ENCODE data around the gene PARL. TPM values are rescaled to one million over a fixed set of nuclear protein-coding genes. Genes with fewer than 3 reads are reported as not detected.

PARL gene
- total and polyA plus RNA-seq, 8 donors: 39.6 to 58.3 (median 50.3) TPM

GRCh38 chr3:183845090-183845489 lies 39.6 kb downstream of the PARL start:
- no peak overlapping the region for H3K4me3 ChIP-seq
- H3K36me3 ChIP-seq: peaks cover 0 to 72% of the 10 kb centered on the region in 2 donors
- ATAC-seq (peak; percentile 67), DNase-seq (no peak)
- H3K4me1 ChIP-seq: peaks cover 0 to 18% of the 10 kb centered on the region in 2 donors
- no peaks in the 10 kb centered on the region for H3K9me3 ChIP-seq
- no peak overlapping the region for H3K27ac ChIP-seq
- no peaks in the 10 kb centered on the region for H3K27me3 ChIP-seq
- TF ChIP-seq CTCF (IDR thresholded peaks at IDR 0.05): no peak
- intact Hi-C loops (cut with DNase I): no loop called here

GRCh38 chr3:183844606-183845005 lies 40.1 kb downstream of the PARL start:
- no peak overlapping the region for H3K27ac ChIP-seq
- H3K36me3 ChIP-seq: peaks cover 0 to 77% of the 10 kb centered on the region in 2 donors
- no peak for TF ChIP-seq CTCF (IDR thresholded peaks at IDR 0.05)
- peak; percentile 58 for ATAC-seq
- intact Hi-C loops (cut with DNase I): no loop called here
- peaks cover 0 to 18% of the 10 kb centered on the region in 2 donors for H3K4me1 ChIP-seq
- H3K27me3 ChIP-seq: no peaks in the 10 kb centered on the region
- H3K4me3 ChIP-seq: no peak overlapping the region
- DNase-seq: no peak
- no peaks in the 10 kb centered on the region for H3K9me3 ChIP-seq

- Histone ChIP-seq H3K4me3 (no peak overlapping the region), H3K27me3 (no peaks in the 10 kb centered on the region), H3K36me3 (peaks cover 0 to 89% of the 10 kb centered on the region in 2 donors), H3K4me1 (no peaks in the 10 kb centered on the region), H3K9me3 (no peaks in the 10 kb centered on the region), H3K27ac (no peak overlapping the region)
- DNase-seq (no peak), ATAC-seq (no peak)
- TF ChIP-seq CTCF (IDR thresholded peaks at IDR 0.05): no peak
- intact Hi-C loops (cut with DNase I): no loop called here
Measured at GRCh38 chr3:183839751-183840150, 44.9 kb downstream of the PARL start.

GRCh38 chr3:183837894-183838293 lies 46.8 kb downstream of the PARL start:
- H3K36me3 ChIP-seq: peaks cover 0 to 96% of the 10 kb centered on the region in 2 donors
- ATAC-seq (no peak), DNase-seq (no peak)
- H3K27ac ChIP-seq: no peak overlapping the region
- H3K4me3 ChIP-seq: no peak overlapping the region
- TF ChIP-seq CTCF (IDR thresholded peaks at IDR 0.05): no peak
- H3K27me3 ChIP-seq: no peaks in the 10 kb centered on the region
- no peaks in the 10 kb centered on the region for H3K9me3 ChIP-seq
- intact Hi-C loops (cut with DNase I): no loop called here
- H3K4me1 ChIP-seq: no peaks in the 10 kb centered on the region

- DNase-seq (no peak), ATAC-seq (no peak)
- intact Hi-C loops (cut with DNase I): no loop called here
- H3K27me3 ChIP-seq: no peaks in the 10 kb centered on the region
- peaks cover 0 to 96% of the 10 kb centered on the region in 2 donors for H3K36me3 ChIP-seq
- H3K4me3 ChIP-seq: no peak overlapping the region
- no peaks in the 10 kb centered on the region for H3K4me1 ChIP-seq
- TF ChIP-seq CTCF (IDR thresholded peaks at IDR 0.05): no peak
- no peaks in the 10 kb centered on the region for H3K9me3 ChIP-seq
- H3K27ac ChIP-seq: no peak overlapping the region
Measured at GRCh38 chr3:183837390-183837789, 47.3 kb downstream of the PARL start.

Measured in left lung (tissue), 10 donors.